Measurements from ENCODE around the gene C5. TPM values are rescaled to one million over a fixed set of nuclear protein-coding genes. Genes with fewer than 3 reads are reported as not detected.

C5 gene
- total RNA-seq, 2 donors from 2014 or later, result 59.5 to 96.6 TPM

DNA sequence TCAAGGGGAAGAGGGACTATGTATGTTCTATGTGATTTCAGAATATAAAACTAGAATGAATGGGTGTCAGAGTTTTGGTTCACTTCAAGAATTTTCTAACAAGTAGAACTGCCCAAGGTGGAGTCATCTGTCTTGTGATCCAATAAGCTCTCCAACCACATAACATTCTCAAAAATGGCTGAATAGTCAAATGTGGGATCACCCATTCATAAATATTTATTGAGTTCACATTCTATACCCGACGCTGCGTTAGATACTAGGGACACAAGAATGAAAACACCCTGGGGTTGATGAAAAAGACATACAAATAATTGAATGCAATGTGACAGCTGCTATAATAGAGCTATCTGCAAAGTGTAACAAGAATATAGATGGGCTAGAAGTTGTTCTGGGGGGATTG is 88.1 kb downstream of the C5 start:
- 97% methylated on average over 3 of the region's 3 CpGs; no CpG with 5 or more reads in 1 of the 2 experiments for WGBS, 2 experiments (ENCODE audit: insufficient coverage in 1 of 2, insufficient read length in 1 of 2)
- peaks cover 54% of the 10 kb centered on the region for H3K36me3 ChIP-seq (ENCODE audit: control insufficient read depth, insufficient read depth, low read length)
- Mint-ChIP-seq H3K36me3 (ENCODE audit: low read depth) (peaks cover 64% of the 10 kb centered on the region), H3K4me3 (no peak overlapping the region), H3K9me3 (no peaks in the 10 kb centered on the region), H3K4me1 (no peaks in the 10 kb centered on the region), H3K27ac (no peak overlapping the region), H3K27me3 (ENCODE audit: insufficient read depth) (no peaks in the 10 kb centered on the region)
- H3K4me1 ChIP-seq (ENCODE audit: control insufficient read depth, insufficient read depth, low read length), result no peaks in the 10 kb centered on the region
- no peak overlapping the region for H3K9ac ChIP-seq (ENCODE audit: extremely low read depth, low read length, poor library complexity, severe bottlenecking)
- no peaks in the 10 kb centered on the region for H3K27me3 ChIP-seq (ENCODE audit: control insufficient read depth, insufficient read depth, low read length, poor library complexity, severe bottlenecking)
- no peak overlapping the region for H3K27ac ChIP-seq (ENCODE audit: low read depth, low read length)
- no peak for DNase-seq
- H3K9me3 ChIP-seq (ENCODE audit: control insufficient read depth, low read length), result no peaks in the 10 kb centered on the region
- no peak overlapping the region for H3K4me3 ChIP-seq (ENCODE audit: low read length)
- TF ChIP-seq, protein P1, sequence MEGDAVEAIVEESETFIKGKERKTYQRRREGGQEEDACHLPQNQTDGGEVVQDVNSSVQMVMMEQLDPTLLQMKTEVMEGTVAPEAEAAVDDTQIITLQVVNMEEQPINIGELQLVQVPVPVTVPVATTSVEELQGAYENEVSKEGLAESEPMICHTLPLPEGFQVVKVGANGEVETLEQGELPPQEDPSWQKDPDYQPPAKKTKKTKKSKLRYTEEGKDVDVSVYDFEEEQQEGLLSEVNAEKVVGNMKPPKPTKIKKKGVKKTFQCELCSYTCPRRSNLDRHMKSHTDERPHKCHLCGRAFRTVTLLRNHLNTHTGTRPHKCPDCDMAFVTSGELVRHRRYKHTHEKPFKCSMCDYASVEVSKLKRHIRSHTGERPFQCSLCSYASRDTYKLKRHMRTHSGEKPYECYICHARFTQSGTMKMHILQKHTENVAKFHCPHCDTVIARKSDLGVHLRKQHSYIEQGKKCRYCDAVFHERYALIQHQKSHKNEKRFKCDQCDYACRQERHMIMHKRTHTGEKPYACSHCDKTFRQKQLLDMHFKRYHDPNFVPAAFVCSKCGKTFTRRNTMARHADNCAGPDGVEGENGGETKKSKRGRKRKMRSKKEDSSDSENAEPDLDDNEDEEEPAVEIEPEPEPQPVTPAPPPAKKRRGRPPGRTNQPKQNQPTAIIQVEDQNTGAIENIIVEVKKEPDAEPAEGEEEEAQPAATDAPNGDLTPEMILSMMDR (conservative IDR thresholded peaks at IDR 0.05), result no peak

GRCh38 chr9:120960001-120960400 is 90.1 kb downstream of the C5 start:
- H3K27me3 ChIP-seq (ENCODE audit: control insufficient read depth, insufficient read depth, low read length, poor library complexity, severe bottlenecking), result no peaks in the 10 kb centered on the region
- Mint-ChIP-seq H3K9me3 (no peaks in the 10 kb centered on the region), H3K27me3 (ENCODE audit: insufficient read depth) (no peaks in the 10 kb centered on the region), H3K27ac (no peak overlapping the region), H3K4me3 (no peak overlapping the region), H3K36me3 (ENCODE audit: low read depth) (peaks cover 65% of the 10 kb centered on the region), H3K4me1 (no peaks in the 10 kb centered on the region)
- TF ChIP-seq, protein P1 (conservative IDR thresholded peaks at IDR 0.05), result no peak
- H3K9ac ChIP-seq (ENCODE audit: extremely low read depth, low read length, poor library complexity, severe bottlenecking), result no peak overlapping the region
- DNase-seq, result no peak
- H3K9me3 ChIP-seq (ENCODE audit: control insufficient read depth, low read length), result no peaks in the 10 kb centered on the region
- no peak overlapping the region for H3K4me3 ChIP-seq (ENCODE audit: low read length)
- no peaks in the 10 kb centered on the region for H3K4me1 ChIP-seq (ENCODE audit: control insufficient read depth, insufficient read depth, low read length)
- H3K27ac ChIP-seq (ENCODE audit: low read depth, low read length), result no peak overlapping the region
- peaks cover 59% of the 10 kb centered on the region for H3K36me3 ChIP-seq (ENCODE audit: control insufficient read depth, insufficient read depth, low read length)
- 100% methylated on average over 1 of the region's 1 CpG; no CpG with 5 or more reads in 1 of the 2 experiments for WGBS, 2 experiments (ENCODE audit: insufficient coverage in 1 of 2, insufficient read length in 1 of 2)

DNA sequence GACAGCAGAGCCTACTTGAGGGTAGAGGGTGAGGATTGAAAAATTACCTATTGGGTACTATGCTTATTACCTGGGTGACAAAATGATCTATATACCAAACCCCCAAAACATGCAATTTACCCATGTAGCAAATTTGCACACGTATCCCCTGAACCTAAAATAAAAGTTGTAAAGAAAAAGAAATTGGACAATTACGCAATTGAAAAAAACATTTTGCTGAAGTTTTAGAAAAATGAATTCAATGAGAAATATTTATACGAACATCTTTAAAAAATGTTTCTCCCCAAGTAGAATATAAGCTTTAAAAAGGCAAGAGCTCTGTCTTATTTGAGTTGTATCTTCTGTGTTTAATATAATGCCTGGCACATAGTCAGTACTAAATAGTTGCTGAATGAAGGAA is 93.2 kb downstream of the C5 start:
- Mint-ChIP-seq H3K27ac (no peak overlapping the region), H3K4me1 (no peaks in the 10 kb centered on the region), H3K27me3 (ENCODE audit: insufficient read depth) (no peaks in the 10 kb centered on the region), H3K9me3 (no peaks in the 10 kb centered on the region), H3K4me3 (no peak overlapping the region), H3K36me3 (ENCODE audit: low read depth) (peaks cover 58% of the 10 kb centered on the region)
- TF ChIP-seq, protein P1 (conservative IDR thresholded peaks at IDR 0.05), result no peak
- WGBS, 2 experiments (ENCODE audit: insufficient coverage in 1 of 2, insufficient read length in 1 of 2), result 81% methylated on average over 3 of the region's 3 CpGs; no CpG with 5 or more reads in 1 of the 2 experiments
- Histone ChIP-seq H3K9ac (ENCODE audit: extremely low read depth, low read length, poor library complexity, severe bottlenecking) (no peak overlapping the region), H3K36me3 (ENCODE audit: control insufficient read depth, insufficient read depth, low read length) (peaks cover 68% of the 10 kb centered on the region), H3K27ac (ENCODE audit: low read depth, low read length) (no peak overlapping the region), H3K4me1 (ENCODE audit: control insufficient read depth, insufficient read depth, low read length) (no peaks in the 10 kb centered on the region), H3K27me3 (ENCODE audit: control insufficient read depth, insufficient read depth, low read length, poor library complexity, severe bottlenecking) (no peaks in the 10 kb centered on the region), H3K9me3 (ENCODE audit: control insufficient read depth, low read length) (no peaks in the 10 kb centered on the region), H3K4me3 (ENCODE audit: low read length) (no peak overlapping the region)
- DNase-seq, result no peak

Data from endodermal cell (in vitro differentiated cells).